GM12864 (cell line): ENCODE results near the gene GTPBP6.

Experiments
- DNase-seq: peaks from one replicate; pipeline ENCODE4 v3.0.0-alpha.2; 2011; ENCODE audit warnings: low read depth
- H3K4me3 ChIP-seq: 2 replicates; pipeline ENCODE4 v1.5.1; 2011; ENCODE audit warnings: mild to moderate bottlenecking, low read depth, low read length, control low read depth
- CTCF ChIP-seq: IDR thresholded peaks from 2 replicates; pipeline ENCODE4 v1.5.1; 2011; ENCODE audit warnings: low read depth, mild to moderate bottlenecking, moderate library complexity, low read length, control low read depth, inconsistent platforms; ENCODE audit errors: missing control alignments

Gene GTPBP6

GRCh38 chrX:319579-320125 is 1.1 kb upstream of the GTPBP6 start:
- peak overlapping the region; percentile 98 for H3K4me3 ChIP-seq
- TF ChIP-seq CTCF: no peak
- DNase-seq: no peak

- H3K4me3 ChIP-seq: peak overlapping the region; percentile 92
- peak; percentile 98 for DNase-seq
Observed at GRCh38 chrX:318068-318738, 393 bp downstream of the GTPBP6 start.

GRCh38 chrX:317424-318067 is 1.1 kb downstream of the GTPBP6 start:
- H3K4me3 ChIP-seq: peak overlapping the region; percentile 52
- TF ChIP-seq CTCF: no peak
- DNase-seq: no peak

More at GRCh38 chrX:318068-318738, 393 bp downstream of the GTPBP6 start:
- no peak for TF ChIP-seq CTCF

- no peak for DNase-seq
- no peak overlapping the region for H3K4me3 ChIP-seq
- TF ChIP-seq CTCF: no peak
Observed at GRCh38 chrX:316351-317325, 2.0 kb downstream of the GTPBP6 start.

- DNase-seq: no peak
- no peak overlapping the region for H3K4me3 ChIP-seq
- TF ChIP-seq CTCF: no peak
Observed at GRCh38 chrX:314781-315595, 3.6 kb downstream of the GTPBP6 start.

GRCh38 chrX:314049-314448 is 4.5 kb downstream of the GTPBP6 start:
- TF ChIP-seq CTCF: no peak
- H3K4me3 ChIP-seq: no peak overlapping the region
- DNase-seq: no peak
